ENCODE results near the gene CACNA1G. TPM values are rescaled to one million over a fixed set of nuclear protein-coding genes. Genes with fewer than 3 reads are reported as not detected.

Gene CACNA1G
- total and polyA plus RNA-seq, 9 of the 15 experiments (the other 6 are each of a cell fraction or from before 2014, with no cell fraction given), result 0.01 TPM; not detected in 8

DNA sequence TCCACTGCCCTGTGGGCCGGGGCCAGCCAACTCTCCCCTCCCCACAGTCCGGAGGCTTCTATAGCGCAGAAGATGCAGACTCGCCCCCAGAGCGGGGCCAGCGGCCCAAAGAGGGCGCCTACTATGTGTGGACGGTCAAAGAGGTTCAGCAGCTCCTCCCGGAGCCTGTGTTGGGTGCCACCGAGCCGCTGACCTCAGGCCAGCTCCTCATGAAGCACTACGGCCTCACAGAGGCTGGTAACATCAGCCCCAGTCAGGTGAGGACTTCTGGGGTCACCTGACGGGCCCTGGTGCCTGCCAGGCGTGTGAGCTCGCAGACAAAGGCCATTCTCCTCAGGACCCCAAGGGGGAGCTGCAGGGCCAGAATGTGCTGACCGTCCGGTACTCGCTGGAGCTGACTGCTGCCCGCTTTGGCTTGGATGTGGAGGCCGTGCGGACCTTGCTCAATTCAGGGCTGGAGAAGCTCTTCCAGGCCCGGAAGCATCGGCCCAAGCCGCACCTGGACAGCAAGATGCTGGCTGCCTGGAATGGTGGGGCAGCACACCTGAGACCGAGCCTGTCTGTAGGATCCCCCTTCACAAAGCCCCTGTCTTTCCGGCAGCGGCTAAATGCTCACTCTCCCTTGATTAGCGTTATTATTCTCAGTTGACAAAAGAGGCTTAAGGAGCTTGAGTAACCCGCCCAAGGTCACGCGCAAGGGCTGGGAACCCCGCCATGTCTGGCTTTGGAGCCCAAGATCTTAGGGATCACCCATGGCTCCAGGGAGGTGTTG lies 9.7 kb upstream of the CACNA1G start (continued):
- TF ChIP-seq ESRRA (IDR thresholded peaks at IDR 0.05; ENCODE audit: borderline replicate concordance, low read depth) (peak; percentile 22; the same call in 1 of the 2 replicates), ZNF134 (CRISPR knock-in tag; conservative IDR thresholded peaks at IDR 0.05) (no peak), CEBPB (tag; IDR thresholded peaks at IDR 0.05) (peak; percentile 48; the same call in 1 of the 2 replicates), NCOA2 (IDR thresholded peaks at IDR 0.05; ENCODE audit: partially characterized antibody in 2 of 2) (no peak), SRSF9 (IDR thresholded peaks at IDR 0.05; ENCODE audit: borderline replicate concordance, low read depth, low read length) (no peak), ZNF780A (CRISPR knock-in tag; IDR thresholded peaks at IDR 0.05) (no peak), SNIP1 (IDR thresholded peaks at IDR 0.05; ENCODE audit: low read depth) (no peak), RBBP5 (IDR thresholded peaks at IDR 0.05; ENCODE audit: borderline replicate concordance, insufficient read depth, low read length, poor library complexity, severe bottlenecking) (no peak), POLR2H (tag; IDR thresholded peaks at IDR 0.05; ENCODE audit: low read depth) (no peak), CTBP1 (IDR thresholded peaks at IDR 0.05; ENCODE audit: borderline replicate concordance) (peak; percentile 56; the same call in 1 of the 2 replicates)
- TF ChIP-seq, protein P1, sequence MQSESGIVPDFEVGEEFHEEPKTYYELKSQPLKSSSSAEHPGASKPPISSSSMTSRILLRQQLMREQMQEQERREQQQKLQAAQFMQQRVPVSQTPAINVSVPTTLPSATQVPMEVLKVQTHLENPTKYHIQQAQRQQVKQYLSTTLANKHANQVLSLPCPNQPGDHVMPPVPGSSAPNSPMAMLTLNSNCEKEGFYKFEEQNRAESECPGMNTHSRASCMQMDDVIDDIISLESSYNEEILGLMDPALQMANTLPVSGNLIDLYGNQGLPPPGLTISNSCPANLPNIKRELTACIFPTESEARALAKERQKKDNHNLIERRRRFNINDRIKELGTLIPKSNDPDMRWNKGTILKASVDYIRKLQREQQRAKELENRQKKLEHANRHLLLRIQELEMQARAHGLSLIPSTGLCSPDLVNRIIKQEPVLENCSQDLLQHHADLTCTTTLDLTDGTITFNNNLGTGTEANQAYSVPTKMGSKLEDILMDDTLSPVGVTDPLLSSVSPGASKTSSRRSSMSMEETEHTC (IDR thresholded peaks at IDR 0.05), result no peak
- TF ChIP-seq, protein P2, sequence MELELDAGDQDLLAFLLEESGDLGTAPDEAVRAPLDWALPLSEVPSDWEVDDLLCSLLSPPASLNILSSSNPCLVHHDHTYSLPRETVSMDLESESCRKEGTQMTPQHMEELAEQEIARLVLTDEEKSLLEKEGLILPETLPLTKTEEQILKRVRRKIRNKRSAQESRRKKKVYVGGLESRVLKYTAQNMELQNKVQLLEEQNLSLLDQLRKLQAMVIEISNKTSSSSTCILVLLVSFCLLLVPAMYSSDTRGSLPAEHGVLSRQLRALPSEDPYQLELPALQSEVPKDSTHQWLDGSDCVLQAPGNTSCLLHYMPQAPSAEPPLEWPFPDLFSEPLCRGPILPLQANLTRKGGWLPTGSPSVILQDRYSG (tag; conservative IDR thresholded peaks at IDR 0.05; ENCODE audit: low read depth), result no peak
- TF ChIP-seq, protein P3, sequence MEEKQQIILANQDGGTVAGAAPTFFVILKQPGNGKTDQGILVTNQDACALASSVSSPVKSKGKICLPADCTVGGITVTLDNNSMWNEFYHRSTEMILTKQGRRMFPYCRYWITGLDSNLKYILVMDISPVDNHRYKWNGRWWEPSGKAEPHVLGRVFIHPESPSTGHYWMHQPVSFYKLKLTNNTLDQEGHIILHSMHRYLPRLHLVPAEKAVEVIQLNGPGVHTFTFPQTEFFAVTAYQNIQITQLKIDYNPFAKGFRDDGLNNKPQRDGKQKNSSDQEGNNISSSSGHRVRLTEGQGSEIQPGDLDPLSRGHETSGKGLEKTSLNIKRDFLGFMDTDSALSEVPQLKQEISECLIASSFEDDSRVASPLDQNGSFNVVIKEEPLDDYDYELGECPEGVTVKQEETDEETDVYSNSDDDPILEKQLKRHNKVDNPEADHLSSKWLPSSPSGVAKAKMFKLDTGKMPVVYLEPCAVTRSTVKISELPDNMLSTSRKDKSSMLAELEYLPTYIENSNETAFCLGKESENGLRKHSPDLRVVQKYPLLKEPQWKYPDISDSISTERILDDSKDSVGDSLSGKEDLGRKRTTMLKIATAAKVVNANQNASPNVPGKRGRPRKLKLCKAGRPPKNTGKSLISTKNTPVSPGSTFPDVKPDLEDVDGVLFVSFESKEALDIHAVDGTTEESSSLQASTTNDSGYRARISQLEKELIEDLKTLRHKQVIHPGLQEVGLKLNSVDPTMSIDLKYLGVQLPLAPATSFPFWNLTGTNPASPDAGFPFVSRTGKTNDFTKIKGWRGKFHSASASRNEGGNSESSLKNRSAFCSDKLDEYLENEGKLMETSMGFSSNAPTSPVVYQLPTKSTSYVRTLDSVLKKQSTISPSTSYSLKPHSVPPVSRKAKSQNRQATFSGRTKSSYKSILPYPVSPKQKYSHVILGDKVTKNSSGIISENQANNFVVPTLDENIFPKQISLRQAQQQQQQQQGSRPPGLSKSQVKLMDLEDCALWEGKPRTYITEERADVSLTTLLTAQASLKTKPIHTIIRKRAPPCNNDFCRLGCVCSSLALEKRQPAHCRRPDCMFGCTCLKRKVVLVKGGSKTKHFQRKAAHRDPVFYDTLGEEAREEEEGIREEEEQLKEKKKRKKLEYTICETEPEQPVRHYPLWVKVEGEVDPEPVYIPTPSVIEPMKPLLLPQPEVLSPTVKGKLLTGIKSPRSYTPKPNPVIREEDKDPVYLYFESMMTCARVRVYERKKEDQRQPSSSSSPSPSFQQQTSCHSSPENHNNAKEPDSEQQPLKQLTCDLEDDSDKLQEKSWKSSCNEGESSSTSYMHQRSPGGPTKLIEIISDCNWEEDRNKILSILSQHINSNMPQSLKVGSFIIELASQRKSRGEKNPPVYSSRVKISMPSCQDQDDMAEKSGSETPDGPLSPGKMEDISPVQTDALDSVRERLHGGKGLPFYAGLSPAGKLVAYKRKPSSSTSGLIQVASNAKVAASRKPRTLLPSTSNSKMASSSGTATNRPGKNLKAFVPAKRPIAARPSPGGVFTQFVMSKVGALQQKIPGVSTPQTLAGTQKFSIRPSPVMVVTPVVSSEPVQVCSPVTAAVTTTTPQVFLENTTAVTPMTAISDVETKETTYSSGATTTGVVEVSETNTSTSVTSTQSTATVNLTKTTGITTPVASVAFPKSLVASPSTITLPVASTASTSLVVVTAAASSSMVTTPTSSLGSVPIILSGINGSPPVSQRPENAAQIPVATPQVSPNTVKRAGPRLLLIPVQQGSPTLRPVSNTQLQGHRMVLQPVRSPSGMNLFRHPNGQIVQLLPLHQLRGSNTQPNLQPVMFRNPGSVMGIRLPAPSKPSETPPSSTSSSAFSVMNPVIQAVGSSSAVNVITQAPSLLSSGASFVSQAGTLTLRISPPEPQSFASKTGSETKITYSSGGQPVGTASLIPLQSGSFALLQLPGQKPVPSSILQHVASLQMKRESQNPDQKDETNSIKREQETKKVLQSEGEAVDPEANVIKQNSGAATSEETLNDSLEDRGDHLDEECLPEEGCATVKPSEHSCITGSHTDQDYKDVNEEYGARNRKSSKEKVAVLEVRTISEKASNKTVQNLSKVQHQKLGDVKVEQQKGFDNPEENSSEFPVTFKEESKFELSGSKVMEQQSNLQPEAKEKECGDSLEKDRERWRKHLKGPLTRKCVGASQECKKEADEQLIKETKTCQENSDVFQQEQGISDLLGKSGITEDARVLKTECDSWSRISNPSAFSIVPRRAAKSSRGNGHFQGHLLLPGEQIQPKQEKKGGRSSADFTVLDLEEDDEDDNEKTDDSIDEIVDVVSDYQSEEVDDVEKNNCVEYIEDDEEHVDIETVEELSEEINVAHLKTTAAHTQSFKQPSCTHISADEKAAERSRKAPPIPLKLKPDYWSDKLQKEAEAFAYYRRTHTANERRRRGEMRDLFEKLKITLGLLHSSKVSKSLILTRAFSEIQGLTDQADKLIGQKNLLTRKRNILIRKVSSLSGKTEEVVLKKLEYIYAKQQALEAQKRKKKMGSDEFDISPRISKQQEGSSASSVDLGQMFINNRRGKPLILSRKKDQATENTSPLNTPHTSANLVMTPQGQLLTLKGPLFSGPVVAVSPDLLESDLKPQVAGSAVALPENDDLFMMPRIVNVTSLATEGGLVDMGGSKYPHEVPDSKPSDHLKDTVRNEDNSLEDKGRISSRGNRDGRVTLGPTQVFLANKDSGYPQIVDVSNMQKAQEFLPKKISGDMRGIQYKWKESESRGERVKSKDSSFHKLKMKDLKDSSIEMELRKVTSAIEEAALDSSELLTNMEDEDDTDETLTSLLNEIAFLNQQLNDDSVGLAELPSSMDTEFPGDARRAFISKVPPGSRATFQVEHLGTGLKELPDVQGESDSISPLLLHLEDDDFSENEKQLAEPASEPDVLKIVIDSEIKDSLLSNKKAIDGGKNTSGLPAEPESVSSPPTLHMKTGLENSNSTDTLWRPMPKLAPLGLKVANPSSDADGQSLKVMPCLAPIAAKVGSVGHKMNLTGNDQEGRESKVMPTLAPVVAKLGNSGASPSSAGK (IDR thresholded peaks at IDR 0.05), result no peak
